Dedifferentiated amniotic fluid mesenchymal stem cell (primary cell): Measurements from ENCODE around the gene ATP2B2.

ENCODE experiments used
- DNase-seq: peaks from one replicate; pipeline ENCODE4 v3.0.0-alpha.2; 2016; ENCODE audit errors: extremely low spot score

ATP2B2 gene

GRCh38 chr3:10529809-10530208, 24.4 kb upstream of the ATP2B2 start:
- DNase-seq, result no peak

DNA sequence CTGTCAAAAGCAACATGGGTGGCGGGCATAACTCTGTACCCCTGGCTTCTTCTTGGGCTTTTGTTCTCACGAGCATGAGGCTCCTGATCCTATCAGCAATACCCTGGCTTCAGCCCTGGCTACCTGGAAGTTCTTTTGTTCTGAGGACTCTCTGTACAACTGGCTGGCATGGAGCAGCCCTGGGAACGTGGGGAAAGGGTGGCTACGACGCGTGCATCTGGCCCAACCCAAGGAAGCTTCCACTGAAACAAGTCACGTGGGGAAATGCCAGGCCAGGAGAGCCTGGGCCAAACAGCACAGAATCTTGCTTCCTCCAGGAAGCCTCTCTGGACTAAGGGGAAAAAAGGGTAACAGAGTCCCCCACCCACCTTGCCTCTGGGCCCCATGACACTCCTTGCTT, 22.7 kb upstream of the ATP2B2 start:
- DNase-seq, result no peak

- DNase-seq, result no peak
Measured at GRCh38 chr3:10527295-10528001, 22.1 kb upstream of the ATP2B2 start.

GRCh38 chr3:10526366-10526765, 21.0 kb upstream of the ATP2B2 start:
- DNase-seq, result no peak

DNA sequence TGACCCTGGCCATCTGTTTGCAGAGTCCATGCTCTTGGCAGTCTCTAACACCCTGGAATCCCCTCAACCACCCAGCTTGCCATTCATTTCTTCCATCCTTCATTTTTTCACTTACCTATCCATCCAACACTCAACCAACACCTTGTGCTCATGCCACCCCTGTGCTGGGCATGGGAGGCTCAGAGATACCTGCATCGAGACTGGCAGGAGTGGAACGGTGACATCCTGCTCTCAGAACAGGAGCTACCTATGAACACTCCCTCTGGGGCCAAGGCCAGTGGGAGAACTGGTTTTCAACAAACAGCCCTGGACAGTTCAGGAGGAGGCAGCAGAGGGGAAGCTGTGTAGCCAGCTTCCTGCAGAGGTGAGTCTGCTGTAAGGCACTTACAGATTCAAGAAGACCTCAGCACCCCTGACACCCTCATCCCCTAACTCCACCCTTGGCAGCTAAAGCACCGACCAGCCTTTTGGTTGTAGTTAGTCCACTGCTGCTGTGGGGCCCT, 19.5 kb upstream of the ATP2B2 start:
- no peak for DNase-seq

GRCh38 chr3:10524270-10524669, 18.9 kb upstream of the ATP2B2 start:
- no peak for DNase-seq

DNA sequence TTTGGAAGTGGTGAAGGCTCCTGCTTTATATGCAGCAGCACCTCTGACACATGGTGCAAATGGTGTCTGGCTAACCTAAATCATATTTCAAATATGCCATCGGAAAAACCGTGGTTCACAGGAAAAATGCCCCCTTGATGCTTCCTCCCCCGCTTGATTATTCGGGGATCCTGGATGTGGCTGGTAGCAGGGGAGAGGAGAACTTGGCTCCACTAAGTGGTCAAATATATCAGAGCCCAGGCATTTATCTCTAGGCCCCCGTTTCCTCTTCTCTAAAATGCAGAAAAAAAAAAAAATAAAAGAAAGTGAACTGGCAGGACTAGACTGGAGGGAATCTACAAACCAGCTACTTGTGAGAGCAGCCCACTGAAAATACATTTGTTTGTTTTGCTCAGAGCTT, 18.2 kb upstream of the ATP2B2 start:
- DNase-seq, result no peak

- DNase-seq, result no peak
Measured at GRCh38 chr3:10522646-10523303, 17.4 kb upstream of the ATP2B2 start.

DNA sequence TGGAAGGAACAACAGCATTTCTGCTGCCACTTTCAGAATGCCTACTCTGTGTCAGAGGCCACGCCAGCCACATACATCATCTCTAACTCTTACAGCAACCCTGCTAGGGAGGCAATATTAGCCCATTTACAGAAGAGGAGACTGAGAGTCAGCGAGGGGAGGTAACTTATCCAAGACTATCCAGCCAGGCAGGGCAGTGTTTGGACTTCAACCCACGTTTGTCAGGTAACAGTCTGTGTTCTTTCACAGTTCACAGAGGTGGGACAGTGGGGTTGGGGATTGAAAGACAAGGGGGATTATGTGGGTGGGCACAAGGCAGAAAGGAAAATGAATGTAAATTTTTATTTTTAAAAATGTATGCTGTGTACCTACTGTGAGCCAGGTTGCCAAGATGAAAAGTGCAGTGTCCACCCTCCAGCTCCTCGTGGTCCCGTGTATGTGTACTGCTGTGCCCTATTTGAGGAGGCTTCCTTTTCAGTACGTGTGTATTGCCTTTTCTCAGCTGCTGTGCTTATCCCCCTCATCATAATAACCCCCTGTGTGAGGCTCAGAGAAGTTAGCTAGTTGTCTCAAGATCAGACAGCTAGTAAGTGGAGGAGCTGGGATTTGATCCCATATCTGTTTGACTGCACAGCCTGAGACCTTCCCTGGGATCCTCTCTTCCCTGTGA, 16.5 kb upstream of the ATP2B2 start:
- DNase-seq, result no peak

- no peak for DNase-seq
Measured at GRCh38 chr3:10520072-10520471, 14.7 kb upstream of the ATP2B2 start.

GRCh38 chr3:10519236-10519635, 13.8 kb upstream of the ATP2B2 start:
- no peak for DNase-seq

DNA sequence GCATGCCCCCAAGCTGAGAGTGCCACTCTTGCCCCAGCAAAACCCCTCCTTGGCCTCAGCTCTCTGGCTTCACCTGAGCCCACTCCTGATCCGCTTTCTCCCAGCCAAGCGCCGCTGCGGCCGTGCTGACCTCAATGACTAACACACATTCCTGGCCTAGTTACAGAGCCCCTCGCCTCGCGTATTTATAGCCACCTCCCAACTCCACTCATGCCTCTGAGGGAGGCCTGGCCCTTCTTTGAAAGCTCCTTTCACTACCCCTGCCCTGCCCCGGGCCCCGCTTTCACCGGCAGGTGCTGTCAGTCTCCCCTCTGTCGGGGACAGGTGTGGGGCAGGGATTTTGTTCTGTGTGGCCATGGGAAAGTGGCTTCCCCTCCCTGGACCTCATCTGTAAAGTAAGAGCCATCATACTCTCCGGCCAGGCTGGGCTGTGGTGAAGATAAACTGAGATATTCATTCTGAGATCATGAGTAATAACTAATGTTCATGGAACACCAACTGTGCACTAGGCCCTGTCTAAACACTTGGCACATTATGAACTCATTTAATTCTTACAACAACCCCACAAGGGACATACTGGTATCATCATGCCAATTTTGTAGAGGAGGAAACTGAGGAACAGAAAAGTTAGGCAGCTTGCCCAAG, 13.2 kb upstream of the ATP2B2 start:
- DNase-seq, result no peak

DNA sequence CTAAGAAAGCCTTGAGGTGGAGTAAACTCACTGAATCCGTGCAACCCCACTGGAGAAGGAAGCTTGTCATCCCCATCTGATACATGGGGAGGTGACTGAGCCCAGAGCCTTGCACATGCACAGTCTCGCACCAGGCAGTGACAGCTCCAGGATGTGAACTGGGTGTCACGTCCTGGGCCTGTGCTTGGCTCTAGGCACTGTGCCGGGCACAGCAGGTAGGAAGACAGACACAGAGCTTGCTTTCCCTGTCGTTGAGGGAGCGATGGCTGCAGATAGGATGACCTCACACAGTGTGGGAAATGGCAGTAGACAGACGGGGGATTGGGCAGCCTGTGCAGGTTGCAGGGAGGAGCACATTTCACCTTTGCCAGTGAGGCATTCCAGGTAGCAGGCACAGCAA, 12.2 kb upstream of the ATP2B2 start:
- no peak for DNase-seq

DNA sequence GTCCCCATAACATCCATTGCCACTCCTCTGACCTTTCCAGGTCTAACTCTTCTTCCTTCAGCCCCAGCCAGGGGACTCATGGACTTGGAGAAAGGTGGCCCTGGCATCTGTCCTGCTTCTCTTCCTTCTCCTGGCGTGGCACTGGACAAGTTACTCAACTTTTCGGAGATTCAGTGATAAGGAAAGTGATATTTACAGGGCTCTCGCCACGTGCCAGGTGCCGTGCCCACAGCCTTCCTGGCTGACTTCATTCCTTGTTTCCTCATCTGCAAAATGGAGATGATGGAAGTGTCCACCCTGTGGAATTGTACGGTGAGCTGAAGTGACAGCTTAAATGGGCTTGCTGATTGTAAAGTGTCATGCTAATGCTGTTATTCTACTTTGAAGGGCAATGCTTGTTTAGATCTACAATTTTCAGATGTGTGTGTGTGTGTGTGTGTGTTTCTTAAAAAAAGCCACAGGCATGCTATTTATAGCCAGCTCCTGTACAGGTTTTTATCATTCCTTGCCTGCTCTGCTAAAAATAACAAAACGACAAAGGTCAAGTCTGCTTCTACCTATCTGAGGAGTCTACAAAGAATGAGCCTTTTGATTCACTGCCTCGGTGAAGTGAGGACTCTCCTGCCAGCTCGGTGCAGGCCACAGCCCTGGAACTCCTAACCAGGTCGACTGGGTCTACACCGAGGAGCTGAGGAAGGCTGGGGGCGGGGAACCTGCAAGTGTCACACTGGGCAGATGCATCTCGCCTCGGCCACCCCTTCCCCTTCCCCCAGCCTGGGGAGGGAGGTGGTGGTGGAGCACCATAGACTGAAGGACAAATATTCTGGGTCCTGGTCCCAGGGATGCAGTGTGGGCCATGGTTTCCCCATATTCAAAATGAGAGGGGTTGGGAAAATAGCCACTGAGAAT, 11.4 kb upstream of the ATP2B2 start:
- DNase-seq, result no peak

- no peak for DNase-seq
Measured at GRCh38 chr3:10515884-10516495, 10.6 kb upstream of the ATP2B2 start.

- DNase-seq, result no peak
Measured at GRCh38 chr3:10515396-10515795, 10.0 kb upstream of the ATP2B2 start.

DNA sequence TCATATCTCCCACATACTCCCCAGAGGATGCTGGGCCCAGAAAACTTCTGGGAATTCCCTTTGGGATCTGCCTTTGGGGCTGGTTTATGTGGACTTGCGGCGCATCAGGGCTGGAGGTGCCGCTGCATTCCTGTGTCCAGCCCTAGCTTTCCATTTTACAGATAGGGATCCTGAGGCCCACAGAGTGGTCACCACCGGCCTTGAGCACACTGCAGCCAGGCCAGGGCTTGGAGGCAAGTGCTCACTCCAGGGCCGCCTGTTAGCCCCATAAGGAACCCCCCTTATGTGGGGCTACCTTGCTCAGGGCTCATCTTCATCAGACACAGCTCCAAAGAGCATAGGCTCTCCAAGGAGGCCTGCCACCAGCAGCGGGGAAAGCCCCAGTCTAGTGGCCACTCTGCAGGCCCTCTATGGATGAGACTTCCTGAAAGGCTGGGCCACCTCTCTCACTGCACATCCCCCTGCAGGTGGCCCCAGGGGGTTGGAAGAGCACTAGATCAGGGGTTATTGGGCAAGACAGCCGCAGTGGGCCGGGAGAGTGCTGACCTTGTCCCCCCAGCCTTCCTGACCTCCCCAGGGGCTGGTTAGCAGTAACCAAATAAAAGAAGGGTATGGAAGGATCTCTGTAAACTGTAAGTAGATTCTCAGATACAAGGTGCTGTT, 9.2 kb upstream of the ATP2B2 start:
- no peak for DNase-seq

DNA sequence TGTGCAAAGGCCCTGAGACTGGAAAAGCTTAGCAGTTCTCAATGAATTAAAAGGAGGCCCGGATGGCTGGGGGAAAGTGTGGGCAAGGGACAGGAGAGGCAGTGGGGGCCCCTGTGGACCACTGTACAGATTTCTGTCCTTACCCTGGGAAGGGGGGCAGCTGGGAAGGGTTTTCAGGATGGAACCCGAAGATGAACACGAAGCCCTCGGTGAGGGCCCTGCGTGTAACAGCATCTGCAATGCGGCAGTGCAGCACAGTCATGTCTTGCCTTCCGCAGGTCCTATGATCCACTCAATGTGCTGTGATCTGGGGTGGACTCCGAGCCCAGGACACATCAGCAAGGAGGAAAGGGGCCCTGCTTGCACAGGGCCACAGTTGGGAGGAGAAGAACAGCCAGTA, 7.9 kb upstream of the ATP2B2 start:
- no peak for DNase-seq

DNA sequence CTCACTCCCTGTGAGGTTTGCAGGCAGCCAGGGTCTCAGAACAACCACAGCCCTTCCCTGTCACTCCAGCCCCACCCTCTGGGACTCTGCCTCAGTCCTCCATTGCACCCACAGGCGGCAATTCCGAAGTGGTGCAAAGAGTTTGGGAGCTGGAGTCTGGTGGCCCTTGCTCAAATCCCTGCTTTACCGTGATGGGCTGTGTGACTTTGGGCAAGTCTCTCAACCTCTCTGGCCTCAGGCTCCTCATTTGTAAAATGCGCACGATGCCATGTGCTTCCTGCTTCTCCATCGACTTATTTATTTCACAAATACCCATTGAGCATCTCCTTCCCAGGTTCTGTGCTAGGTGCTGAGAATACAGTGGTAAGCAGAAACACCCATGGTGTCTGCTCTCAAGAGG, 7.3 kb upstream of the ATP2B2 start:
- no peak for DNase-seq

GRCh38 chr3:10511809-10512494, 6.6 kb upstream of the ATP2B2 start:
- no peak for DNase-seq
